BLaER1 treated with 17β-estradiol and CSF1 and Interleukin-3, amounts not matched to agents 10 nM and 100 nM (cell line): ENCODE measurements around the gene MAPK13.
A peak's percentile ranks its signal among the peaks of the same experiment; 100 is the strongest.

Source experiments
- H3K27ac ChIP-seq, 11 experiments: shearing (Covaris generic); formaldehyde crosslinking; 2 replicates each; pipeline ENCODE4 v1.8.1; 2022
- H3K27me3 ChIP-seq, 11 experiments: shearing (Covaris generic); formaldehyde crosslinking; 2 replicates each; pipeline ENCODE4 v1.8.1; 2022
- H3K36me3 ChIP-seq, 11 experiments: shearing (Covaris generic); formaldehyde crosslinking; 2 replicates each; pipeline ENCODE4 v1.8.1; 2022
- H3K4me1 ChIP-seq, 10 experiments: shearing (Covaris generic); formaldehyde crosslinking; 2 replicates each; pipeline ENCODE4 v1.8.1; 2022
- H3K4me2 ChIP-seq, 11 experiments: shearing (Covaris generic); formaldehyde crosslinking; 2 replicates each; pipeline ENCODE4 v1.8.1; 2022
- H3K4me3 ChIP-seq, 10 experiments: shearing (Covaris generic); formaldehyde crosslinking; 2 replicates each; pipeline ENCODE4 v1.8.1; 2022
- H3K9ac ChIP-seq, 11 experiments: shearing (Covaris generic); formaldehyde crosslinking; 2 replicates each; pipeline ENCODE4 v1.8.1; 2022
- H3K9me3 ChIP-seq, 11 experiments: shearing (Covaris generic); formaldehyde crosslinking; replicated peaks in 1 of 11; 2 replicates each; pipeline ENCODE4 v1.8.1; 2022
- H4K20me1 ChIP-seq, 11 experiments: shearing (Covaris generic); formaldehyde crosslinking; 2 replicates each; pipeline ENCODE4 v1.8.1; 2022
- Cebpa-rat ChIP-seq, 11 experiments: shearing (Covaris generic); IDR thresholded peaks; 2 replicates each; pipeline ENCODE4 v1.8.1; 2022

Gene MAPK13

DNA sequence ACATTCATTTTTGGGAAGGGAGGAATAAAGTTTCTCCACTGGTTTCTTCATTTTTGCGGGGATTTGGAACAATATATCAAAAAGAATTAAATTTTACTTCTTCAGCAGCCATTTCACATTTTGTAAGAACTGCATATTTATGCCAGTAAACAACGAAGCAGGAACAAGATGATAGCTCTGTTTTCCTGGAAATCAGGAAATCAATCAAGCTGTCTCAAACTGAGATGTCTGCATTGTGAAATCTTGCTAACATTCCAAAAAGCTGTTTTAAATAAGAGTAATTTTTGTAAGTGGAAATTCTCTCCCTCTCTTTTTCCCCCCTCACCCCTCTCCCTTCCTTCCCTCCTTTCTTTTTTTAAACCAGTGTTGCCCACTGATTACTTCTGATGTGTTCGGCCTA lies 20.0 kb downstream of the MAPK13 start:
- Histone ChIP-seq H3K4me1 (peaks cover 32 to 80% (median 46%) of the 10 kb centered on the region in 10 experiments), H3K9ac (peak overlapping the region; percentile 3 to 60 (median 36); a peak in 17 of 22 replicates), H3K27me3 (no peaks in the 10 kb centered on the region), H3K27ac (peak overlapping the region; percentile 7 to 73 (median 63); a peak in 19 of 22 replicates), H3K36me3 (peaks cover 0 to 14% (median 7%) of the 10 kb centered on the region in 11 experiments; a peak in 9 of 22 replicates), H3K9me3 (peaks cover 31 to 88% (median 84%) of the 10 kb centered on the region in 11 experiments), H4K20me1 (no peaks in the 10 kb centered on the region), H3K4me2 (peak overlapping the region; percentile 62 to 81 (median 69)), H3K4me3 (peak overlapping the region in 1 of 10 experiments; percentile 26; a peak in 2 of 20 replicates)
- TF ChIP-seq Cebpa-rat (IDR thresholded peaks at IDR 0.05): no peak

DNA sequence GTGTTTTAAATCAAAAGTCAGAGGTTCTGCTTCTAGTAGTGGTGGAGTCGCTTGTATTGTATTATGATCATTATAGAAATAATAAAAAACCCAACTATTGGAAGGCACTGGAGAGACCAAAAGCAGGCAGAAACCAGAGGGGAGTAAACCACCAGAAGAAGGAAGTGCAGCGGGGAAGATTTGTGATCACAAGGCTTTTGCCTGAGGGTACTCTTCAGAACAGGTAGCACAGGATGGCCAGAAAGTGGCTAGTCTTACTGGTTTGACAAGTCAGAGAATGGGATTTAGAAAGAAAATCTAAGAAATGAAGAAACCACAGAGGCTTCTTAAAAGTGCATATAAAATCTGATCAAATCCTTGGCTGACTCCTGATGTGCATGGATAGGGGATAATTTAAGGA lies 24.0 kb downstream of the MAPK13 start:
- H3K4me1 ChIP-seq: peaks cover 19 to 68% (median 29%) of the 10 kb centered on the region in 10 experiments
- peaks cover 32 to 66% (median 61%) of the 10 kb centered on the region in 11 experiments for H3K9me3 ChIP-seq
- no peak overlapping the region for H3K9ac ChIP-seq
- H3K27ac ChIP-seq: no peak overlapping the region
- peaks cover 0 to 13% (median 4%) of the 10 kb centered on the region in 11 experiments; a peak in 6 of 22 replicates for H3K36me3 ChIP-seq
- no peaks in the 10 kb centered on the region for H4K20me1 ChIP-seq
- H3K4me3 ChIP-seq: no peak overlapping the region
- no peak for TF ChIP-seq Cebpa-rat (IDR thresholded peaks at IDR 0.05)
- no peaks in the 10 kb centered on the region for H3K27me3 ChIP-seq
- H3K4me2 ChIP-seq: peak overlapping the region in 1 of 11 experiments; percentile 5; a peak in 1 of 22 replicates

DNA sequence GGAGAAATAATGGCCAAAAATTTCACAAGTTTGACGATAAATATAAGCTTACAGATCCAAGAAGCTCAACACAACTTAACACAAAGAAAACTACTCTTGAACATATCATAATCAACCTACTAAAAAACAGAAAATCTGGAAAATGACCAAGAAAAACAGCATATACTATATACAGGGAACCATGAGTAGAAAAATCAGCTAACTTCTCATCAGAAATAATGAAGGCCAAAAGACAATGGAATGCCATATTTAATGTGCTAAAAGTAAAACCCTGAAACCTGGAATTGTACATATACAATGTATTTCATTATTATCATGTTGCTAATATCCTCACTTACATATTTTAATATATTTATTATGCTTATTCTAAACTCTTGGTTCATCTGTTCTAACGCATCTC lies 25.3 kb downstream of the MAPK13 start:
- Histone ChIP-seq H3K4me3 (no peak overlapping the region), H3K27ac (no peak overlapping the region), H4K20me1 (no peaks in the 10 kb centered on the region), H3K9me3 (peaks cover 32 to 65% (median 57%) of the 10 kb centered on the region in 11 experiments), H3K4me1 (peaks cover 5 to 56% (median 15%) of the 10 kb centered on the region in 10 experiments), H3K36me3 (peaks cover 0 to 13% (median 4%) of the 10 kb centered on the region in 11 experiments; a peak in 6 of 22 replicates), H3K9ac (no peak overlapping the region), H3K4me2 (no peak overlapping the region), H3K27me3 (no peaks in the 10 kb centered on the region)
- no peak for TF ChIP-seq Cebpa-rat (IDR thresholded peaks at IDR 0.05)

DNA sequence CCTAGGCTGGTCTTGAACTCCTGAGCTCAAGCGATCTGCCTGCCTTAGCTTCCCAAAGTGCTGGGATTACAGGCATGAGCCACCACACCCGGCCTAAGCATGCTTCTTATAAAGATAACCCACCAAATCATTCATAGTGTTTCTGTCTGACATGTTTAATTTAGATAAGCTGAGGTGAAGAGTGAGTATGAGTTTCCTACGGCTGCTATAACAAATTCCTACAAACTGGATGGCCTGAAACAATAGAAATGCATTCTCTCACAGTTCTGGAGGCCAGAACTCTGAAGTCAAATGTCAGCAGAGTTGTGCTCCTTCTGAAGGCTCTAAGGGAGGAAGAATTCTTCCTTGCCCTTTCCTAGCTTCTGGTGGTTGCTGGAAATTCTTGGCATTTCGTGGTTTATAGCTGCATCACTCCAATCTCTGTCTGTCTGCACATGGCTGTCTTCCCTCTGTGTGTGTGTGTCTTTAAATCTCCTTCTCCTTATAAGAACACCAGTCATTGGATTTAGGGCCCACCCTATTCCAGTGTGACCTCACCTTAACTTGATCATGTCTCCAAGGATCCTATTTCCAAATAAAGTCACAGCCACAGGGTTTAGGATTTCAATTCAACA lies 29.9 kb downstream of the MAPK13 start:
- peaks cover 0 to 7% (median 3%) of the 10 kb centered on the region in 11 experiments; a peak in 4 of 22 replicates for H3K36me3 ChIP-seq
- TF ChIP-seq Cebpa-rat (IDR thresholded peaks at IDR 0.05): no peak
- H4K20me1 ChIP-seq: no peaks in the 10 kb centered on the region
- no peak overlapping the region for H3K27ac ChIP-seq
- no peak overlapping the region for H3K9ac ChIP-seq
- H3K4me2 ChIP-seq: no peak overlapping the region
- peaks cover 0 to 17% (median 6%) of the 10 kb centered on the region in 10 experiments; a peak in 11 of 20 replicates for H3K4me1 ChIP-seq
- no peaks in the 10 kb centered on the region for H3K27me3 ChIP-seq
- H3K9me3 ChIP-seq: peaks cover 15 to 27% (median 20%) of the 10 kb centered on the region in 11 experiments
- H3K4me3 ChIP-seq: no peak overlapping the region

DNA sequence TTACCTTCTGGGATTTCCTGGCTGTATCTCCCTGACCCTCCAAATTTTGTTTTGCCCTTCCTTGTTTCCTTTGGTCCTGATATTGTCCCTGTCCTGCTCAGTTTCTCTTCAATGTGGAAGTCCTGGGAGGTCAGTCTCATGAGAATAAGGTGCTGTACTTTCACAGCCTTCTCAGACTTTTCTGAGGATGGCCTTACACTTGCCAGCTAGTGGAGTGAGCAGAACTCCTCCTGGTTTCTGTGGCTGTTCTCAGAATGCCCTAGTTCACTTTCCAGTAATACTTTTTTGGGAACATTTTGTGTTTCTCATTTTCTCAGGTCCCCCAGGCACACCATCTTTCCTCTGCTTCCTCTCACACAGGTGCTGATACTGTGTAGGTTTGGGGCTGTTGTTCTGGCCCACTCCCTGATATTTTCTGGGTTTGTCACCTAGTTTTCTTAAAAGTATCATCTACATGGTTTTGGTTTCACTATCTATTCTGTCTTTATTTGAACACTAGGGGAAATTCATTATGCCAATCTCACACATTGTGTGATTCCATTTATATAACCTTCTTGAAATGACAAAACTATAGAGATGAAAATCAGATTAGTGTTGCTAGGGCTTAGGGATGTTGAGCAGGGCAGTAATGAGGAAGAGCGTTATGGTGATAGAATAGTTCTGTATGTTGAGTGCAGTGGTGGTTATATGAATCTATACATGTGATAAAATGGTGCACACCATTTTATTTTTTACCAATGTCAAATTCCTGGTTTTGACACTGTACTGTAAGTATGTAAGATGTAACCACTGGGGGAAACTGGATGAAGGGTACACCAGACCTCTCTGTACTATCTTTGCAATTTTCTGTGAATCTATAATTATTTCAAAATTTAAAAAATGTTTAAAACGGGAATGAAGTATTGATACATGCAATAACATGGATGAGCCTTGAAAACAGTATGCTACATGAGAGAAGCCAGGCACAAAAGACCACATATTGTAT lies 39.0 kb downstream of the MAPK13 start:
- peaks cover 0 to 19% (median 10%) of the 10 kb centered on the region in 11 experiments; a peak in 8 of 22 replicates for H3K9me3 ChIP-seq
- H3K9ac ChIP-seq: no peak overlapping the region
- no peaks in the 10 kb centered on the region for H3K36me3 ChIP-seq
- no peak for TF ChIP-seq Cebpa-rat (IDR thresholded peaks at IDR 0.05)
- peak overlapping the region in 6 of 11 experiments; percentile 4 to 48 (median 34); a peak in 8 of 22 replicates for H3K4me2 ChIP-seq
- H3K27ac ChIP-seq: no peak overlapping the region; a peak in 1 of 22 replicates
- no peaks in the 10 kb centered on the region for H4K20me1 ChIP-seq
- no peaks in the 10 kb centered on the region for H3K27me3 ChIP-seq
- H3K4me3 ChIP-seq: no peak overlapping the region
- H3K4me1 ChIP-seq: peaks cover 0 to 19% (median 7%) of the 10 kb centered on the region in 10 experiments; a peak in 8 of 20 replicates

- Histone ChIP-seq H3K4me3 (no peak overlapping the region), H3K27ac (no peak overlapping the region)
- TF ChIP-seq Cebpa-rat (IDR thresholded peaks at IDR 0.05): no peak
Observed at GRCh38 chr6:36170704-36171103, 40.4 kb downstream of the MAPK13 start.

GRCh38 chr6:36171573-36171972 lies 41.3 kb downstream of the MAPK13 start:
- Histone ChIP-seq H3K27ac (no peak overlapping the region), H3K4me2 (no peak overlapping the region)

More at GRCh38 chr6:36170704-36171103, 40.4 kb downstream of the MAPK13 start:
- Histone ChIP-seq H3K9me3 (peaks cover 0 to 13% (median 5%) of the 10 kb centered on the region in 11 experiments; a peak in 8 of 22 replicates), H3K9ac (no peak overlapping the region), H4K20me1 (no peaks in the 10 kb centered on the region), H3K4me2 (peak overlapping the region in 1 of 11 experiments; percentile 42; a peak in 2 of 22 replicates), H3K27me3 (no peaks in the 10 kb centered on the region), H3K36me3 (no peaks in the 10 kb centered on the region), H3K4me1 (peaks cover 0 to 19% (median 7%) of the 10 kb centered on the region in 10 experiments; a peak in 8 of 20 replicates)

GRCh38 chr6:36177166-36177565 lies 46.9 kb downstream of the MAPK13 start:
- Histone ChIP-seq H3K4me1 (0 out of 20 replicates have a peak, but pooled peaks cover 0 to 2% (median 0%) of the 10 kb centered on the region in 10 experiments), H3K27ac (no peak overlapping the region), H3K9me3 (peaks cover 28 to 47% (median 34%) of the 10 kb centered on the region in 11 experiments), H4K20me1 (no peaks in the 10 kb centered on the region), H3K4me3 (no peak overlapping the region), H3K36me3 (peaks cover 0 to 9% (median 0%) of the 10 kb centered on the region in 11 experiments; a peak in 3 of 22 replicates), H3K27me3 (no peaks in the 10 kb centered on the region), H3K4me2 (no peak overlapping the region), H3K9ac (no peak overlapping the region)
- TF ChIP-seq Cebpa-rat (IDR thresholded peaks at IDR 0.05): no peak

More at GRCh38 chr6:36171573-36171972, 41.3 kb downstream of the MAPK13 start:
- Histone ChIP-seq H3K9me3 (peaks cover 0 to 12% (median 0%) of the 10 kb centered on the region in 11 experiments; a peak in 4 of 22 replicates), H3K27me3 (no peaks in the 10 kb centered on the region), H4K20me1 (no peaks in the 10 kb centered on the region), H3K4me3 (no peak overlapping the region), H3K9ac (no peak overlapping the region), H3K4me1 (peaks cover 0 to 19% (median 7%) of the 10 kb centered on the region in 10 experiments; a peak in 8 of 20 replicates), H3K36me3 (no peaks in the 10 kb centered on the region)
- no peak for TF ChIP-seq Cebpa-rat (IDR thresholded peaks at IDR 0.05)
